Neural cell (in vitro differentiated cells): ENCODE data around the gene BCDIN3D. TPM values are rescaled to one million over a fixed set of nuclear protein-coding genes. Genes with fewer than 3 reads are reported as not detected.
"Not testable (repeated sequence)": the region's sequence is repeated elsewhere in the genome, so short reads cannot be mapped to it uniquely, and the experiment has no call there.

Source experiments
- H2AFZ ChIP-seq: fragments of 200-600, 300-800 bp; sonication (generic), shearing (Covaris generic); 2 replicates; pipeline ENCODE4 v1.6.0; 2014; ENCODE audit warnings: low read depth, mild to moderate bottlenecking, antibody characterized with exemption, low read length, moderate library complexity
- H3F3A ChIP-seq: fragments of 200-600 bp; shearing (Covaris generic); 2 replicates; pipeline ENCODE4 v1.6.1; 2016; ENCODE audit warnings: mild to moderate bottlenecking, moderate library complexity, mixed read lengths, antibody characterized with exemption, low read length; ENCODE audit not compliant: insufficient read depth, poor library complexity, severe bottlenecking
- H3K27ac ChIP-seq: fragments of 200-600, 300-800 bp; sonication (generic), shearing (Covaris generic); 2 replicates; pipeline ENCODE4 v1.5.1; 2014; ENCODE audit warnings: mild to moderate bottlenecking, low read length, moderate library complexity
- H3K27me3 ChIP-seq: fragments of 300-800, 200-600 bp; sonication (generic), shearing (Covaris generic); 2 replicates; pipeline ENCODE4 v1.6.0; 2014; ENCODE audit warnings: mild to moderate bottlenecking, low read depth, low read length, moderate library complexity; ENCODE audit not compliant: insufficient read depth
- H3K36me3 ChIP-seq: fragments of 300-800, 200-600 bp; sonication (generic), shearing (Covaris generic); 2 replicates; pipeline ENCODE4 v1.5.1; 2014; ENCODE audit warnings: mild to moderate bottlenecking, antibody characterized with exemption, low read length, moderate library complexity; ENCODE audit not compliant: insufficient read depth
- H3K4me2 ChIP-seq: fragments of 300-800, 200-600 bp; sonication (generic), shearing (Covaris generic); 2 replicates; pipeline ENCODE4 v1.6.0; 2014; ENCODE audit warnings: mild to moderate bottlenecking, low read length
- H3K4me3 ChIP-seq: fragments of 300-800, 200-600 bp; sonication (generic), shearing (Covaris generic); 2 replicates; pipeline ENCODE4 v1.5.1; 2014; ENCODE audit warnings: mild to moderate bottlenecking, low read length, moderate library complexity
- H3K79me2 ChIP-seq: fragments of 200-600 bp; shearing (Covaris generic); replicated peaks from 2 replicates; pipeline ENCODE4 v1.6.0; 2014; ENCODE audit warnings: mild to moderate bottlenecking, low read length, moderate library complexity; ENCODE audit not compliant: insufficient read depth
- H3K9ac ChIP-seq: fragments of 300-800, 200-600 bp; sonication (generic), shearing (Covaris generic); 2 replicates; pipeline ENCODE4 v1.6.1; 2016; ENCODE audit warnings: mild to moderate bottlenecking, low read length, mixed read lengths
- H3K9me2 ChIP-seq: fragments of 200-600 bp; shearing (Covaris generic); 2 replicates; pipeline ENCODE4 v1.6.1; 2016; ENCODE audit warnings: mild to moderate bottlenecking, low read length, mixed read lengths; ENCODE audit not compliant: insufficient read depth
- H3K9me3 ChIP-seq: fragments of 200-600, 300-800 bp; sonication (generic), shearing (Covaris generic); 2 replicates; pipeline ENCODE4 v1.6.1; 2016; ENCODE audit warnings: mild to moderate bottlenecking, mixed run types, low read length, moderate library complexity, mixed read lengths
- H4K20me1 ChIP-seq: fragments of 200-600 bp; shearing (Covaris generic); 2 replicates; pipeline ENCODE4 v1.6.1; 2016; ENCODE audit warnings: mild to moderate bottlenecking, mixed run types; ENCODE audit not compliant: insufficient read depth
- EP300 ChIP-seq: fragments of 450-650 bp; conservative IDR thresholded peaks from 2 replicates; pipeline ENCODE4 v1.6.1; 2014; ENCODE audit warnings: antibody characterized with exemption, mild to moderate bottlenecking, moderate library complexity; ENCODE audit not compliant: poor library complexity, severe bottlenecking
- EZH2 ChIP-seq: fragments of 200-600, 300-800 bp; shearing (Covaris generic), sonication (generic); IDR thresholded peaks from 2 replicates; pipeline ENCODE4 v1.6.1; 2014; ENCODE audit warnings: antibody characterized with exemption, low read length, borderline replicate concordance, mild to moderate bottlenecking; ENCODE audit not compliant: insufficient read depth, poor library complexity, severe bottlenecking
- MXI1 ChIP-seq: fragments of 450-650 bp; conservative IDR thresholded peaks from 2 replicates; pipeline ENCODE4 v1.6.1; 2014; ENCODE audit warnings: antibody characterized with exemption, mild to moderate bottlenecking; ENCODE audit not compliant: poor library complexity, severe bottlenecking
- POLR2AphosphoS5 ChIP-seq: IDR thresholded peaks from 2 replicates; pipeline ENCODE4 v1.6.1; 2012
- RAD21 ChIP-seq: fragments of 450-650 bp; conservative IDR thresholded peaks from 2 replicates; pipeline ENCODE4 v1.6.1; 2014; ENCODE audit warnings: antibody characterized with exemption, mild to moderate bottlenecking, moderate library complexity
- SMC3 ChIP-seq: fragments of 450-650 bp; conservative IDR thresholded peaks from 2 replicates; pipeline ENCODE4 v1.6.1; 2014; ENCODE audit warnings: antibody characterized with exemption, mild to moderate bottlenecking, moderate library complexity; ENCODE audit not compliant: poor library complexity
- TAF1 ChIP-seq: IDR thresholded peaks from 2 replicates; pipeline ENCODE4 v1.6.1; 2012; ENCODE audit warnings: low read depth
- polyA plus RNA-seq: library from polyadenylated mRNA; depleted of rRNA; stranded (reverse); fragments of >200 nt; gene quantifications from 2 replicates; pipeline ENCODE4 v1.2.3, GENCODE V29; 2014
- TF ChIP-seq, protein P1 (sequence below): IDR thresholded peaks from 2 replicates; pipeline ENCODE4 v1.6.1; 2012; ENCODE audit warnings: borderline replicate concordance
- TF ChIP-seq, protein P2 (sequence below): fragments of 450-650 bp; IDR thresholded peaks from 2 replicates; pipeline ENCODE4 v1.5.1; 2014; ENCODE audit warnings: antibody characterized with exemption, mild to moderate bottlenecking, moderate library complexity; ENCODE audit not compliant: poor library complexity, severe bottlenecking

The BCDIN3D gene
- polyA plus RNA-seq, 1 donor from 2014 or later = 10.0 TPM

DNA sequence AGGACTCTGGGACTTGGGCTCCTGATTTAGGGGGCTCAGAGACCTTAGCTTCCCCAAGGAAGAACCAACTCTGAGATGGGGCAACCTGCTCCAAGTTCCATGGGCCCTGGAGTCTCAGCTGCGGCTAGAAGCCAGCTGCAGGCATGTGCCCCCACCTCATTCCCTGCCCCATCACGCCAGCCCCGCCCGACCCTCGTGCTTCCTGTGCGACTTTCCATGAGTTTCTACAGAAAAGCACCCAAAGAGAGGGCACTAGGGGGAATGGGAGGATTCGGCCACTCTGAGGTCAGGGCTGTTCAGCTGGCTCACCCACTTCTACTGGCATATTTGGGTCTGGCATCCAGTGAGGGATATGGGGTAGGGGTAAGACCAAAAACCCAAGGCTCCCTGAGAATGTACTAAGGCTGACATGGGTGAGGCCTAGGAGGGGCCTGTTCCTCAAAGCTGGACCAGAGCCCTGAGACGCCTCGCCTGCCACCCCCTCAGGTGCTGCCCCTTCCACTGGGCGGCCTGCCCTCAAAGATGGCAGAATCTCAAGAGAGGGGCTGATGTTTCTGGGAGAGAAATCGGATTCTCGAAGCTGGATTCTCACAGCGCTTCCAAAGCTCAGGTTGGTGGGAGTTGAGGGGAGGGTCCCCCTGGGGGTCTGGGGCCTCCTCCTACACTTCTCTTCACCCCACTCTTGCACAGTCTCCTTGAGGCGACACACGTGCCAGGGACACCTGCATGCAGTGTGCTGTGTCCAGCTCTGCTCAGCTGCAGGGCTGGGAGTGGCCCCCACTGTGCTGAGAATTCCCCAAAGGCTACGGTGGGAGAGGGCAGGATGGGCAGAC, 38.7 kb upstream of the BCDIN3D start:
- no peaks in the 10 kb centered on the region for H3K79me2 ChIP-seq
- no peaks in the 10 kb centered on the region for H3K9me2 ChIP-seq
- no peak overlapping the region for H3K9ac ChIP-seq
- no peaks in the 10 kb centered on the region for H3F3A ChIP-seq
- H3K4me2 ChIP-seq = no peak overlapping the region
- H3K27me3 ChIP-seq = no peaks in the 10 kb centered on the region
- no peaks in the 10 kb centered on the region for H3K9me3 ChIP-seq
- TF ChIP-seq EP300 (no peak), EZH2 (no peak)
- H3K36me3 ChIP-seq = no peaks in the 10 kb centered on the region
- no peaks in the 10 kb centered on the region for H4K20me1 ChIP-seq
- H3K4me3 ChIP-seq = no peak overlapping the region
- H2AFZ ChIP-seq = no peak overlapping the region
- no peak overlapping the region for H3K27ac ChIP-seq

DNA sequence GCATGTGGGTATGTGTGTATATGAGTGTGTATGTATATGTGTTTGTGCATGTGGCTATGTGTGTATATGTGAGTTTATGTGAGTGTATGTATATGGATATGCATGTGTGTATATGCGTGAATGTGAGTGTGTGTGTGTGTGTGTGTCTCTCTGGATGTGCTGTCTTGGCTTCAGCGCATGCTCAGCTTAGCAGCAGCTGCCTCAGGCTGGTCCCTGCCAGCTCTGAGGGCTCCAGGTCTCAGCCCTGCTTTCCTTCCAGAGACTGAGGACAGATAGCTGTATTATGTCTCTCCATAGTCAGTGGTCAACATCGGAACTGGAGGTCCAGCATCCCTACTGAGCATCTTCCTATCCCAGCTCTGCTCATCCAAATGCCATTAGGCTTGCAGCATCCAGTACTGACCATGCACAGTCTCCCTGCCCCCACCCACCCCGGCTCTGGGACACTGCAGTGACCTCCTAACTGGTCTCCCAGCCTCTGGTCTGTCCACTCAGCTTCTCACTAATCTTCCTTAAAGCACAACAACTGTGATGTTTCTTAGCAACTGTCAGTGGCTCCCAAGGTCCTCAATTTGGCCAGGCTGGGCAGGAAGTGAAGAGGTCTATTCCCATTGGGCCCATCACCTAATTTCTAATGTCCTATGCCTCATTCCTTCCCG, 38.0 kb upstream of the BCDIN3D start:
- TF ChIP-seq MXI1 = no peak
- no peak for TF ChIP-seq EP300
- TF ChIP-seq EZH2 = no peak
- no peak for TF ChIP-seq POLR2AphosphoS5
- TF ChIP-seq, protein P1, sequence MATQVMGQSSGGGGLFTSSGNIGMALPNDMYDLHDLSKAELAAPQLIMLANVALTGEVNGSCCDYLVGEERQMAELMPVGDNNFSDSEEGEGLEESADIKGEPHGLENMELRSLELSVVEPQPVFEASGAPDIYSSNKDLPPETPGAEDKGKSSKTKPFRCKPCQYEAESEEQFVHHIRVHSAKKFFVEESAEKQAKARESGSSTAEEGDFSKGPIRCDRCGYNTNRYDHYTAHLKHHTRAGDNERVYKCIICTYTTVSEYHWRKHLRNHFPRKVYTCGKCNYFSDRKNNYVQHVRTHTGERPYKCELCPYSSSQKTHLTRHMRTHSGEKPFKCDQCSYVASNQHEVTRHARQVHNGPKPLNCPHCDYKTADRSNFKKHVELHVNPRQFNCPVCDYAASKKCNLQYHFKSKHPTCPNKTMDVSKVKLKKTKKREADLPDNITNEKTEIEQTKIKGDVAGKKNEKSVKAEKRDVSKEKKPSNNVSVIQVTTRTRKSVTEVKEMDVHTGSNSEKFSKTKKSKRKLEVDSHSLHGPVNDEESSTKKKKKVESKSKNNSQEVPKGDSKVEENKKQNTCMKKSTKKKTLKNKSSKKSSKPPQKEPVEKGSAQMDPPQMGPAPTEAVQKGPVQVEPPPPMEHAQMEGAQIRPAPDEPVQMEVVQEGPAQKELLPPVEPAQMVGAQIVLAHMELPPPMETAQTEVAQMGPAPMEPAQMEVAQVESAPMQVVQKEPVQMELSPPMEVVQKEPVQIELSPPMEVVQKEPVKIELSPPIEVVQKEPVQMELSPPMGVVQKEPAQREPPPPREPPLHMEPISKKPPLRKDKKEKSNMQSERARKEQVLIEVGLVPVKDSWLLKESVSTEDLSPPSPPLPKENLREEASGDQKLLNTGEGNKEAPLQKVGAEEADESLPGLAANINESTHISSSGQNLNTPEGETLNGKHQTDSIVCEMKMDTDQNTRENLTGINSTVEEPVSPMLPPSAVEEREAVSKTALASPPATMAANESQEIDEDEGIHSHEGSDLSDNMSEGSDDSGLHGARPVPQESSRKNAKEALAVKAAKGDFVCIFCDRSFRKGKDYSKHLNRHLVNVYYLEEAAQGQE = no peak
- no peak for TF ChIP-seq RAD21
- TF ChIP-seq, protein P2, sequence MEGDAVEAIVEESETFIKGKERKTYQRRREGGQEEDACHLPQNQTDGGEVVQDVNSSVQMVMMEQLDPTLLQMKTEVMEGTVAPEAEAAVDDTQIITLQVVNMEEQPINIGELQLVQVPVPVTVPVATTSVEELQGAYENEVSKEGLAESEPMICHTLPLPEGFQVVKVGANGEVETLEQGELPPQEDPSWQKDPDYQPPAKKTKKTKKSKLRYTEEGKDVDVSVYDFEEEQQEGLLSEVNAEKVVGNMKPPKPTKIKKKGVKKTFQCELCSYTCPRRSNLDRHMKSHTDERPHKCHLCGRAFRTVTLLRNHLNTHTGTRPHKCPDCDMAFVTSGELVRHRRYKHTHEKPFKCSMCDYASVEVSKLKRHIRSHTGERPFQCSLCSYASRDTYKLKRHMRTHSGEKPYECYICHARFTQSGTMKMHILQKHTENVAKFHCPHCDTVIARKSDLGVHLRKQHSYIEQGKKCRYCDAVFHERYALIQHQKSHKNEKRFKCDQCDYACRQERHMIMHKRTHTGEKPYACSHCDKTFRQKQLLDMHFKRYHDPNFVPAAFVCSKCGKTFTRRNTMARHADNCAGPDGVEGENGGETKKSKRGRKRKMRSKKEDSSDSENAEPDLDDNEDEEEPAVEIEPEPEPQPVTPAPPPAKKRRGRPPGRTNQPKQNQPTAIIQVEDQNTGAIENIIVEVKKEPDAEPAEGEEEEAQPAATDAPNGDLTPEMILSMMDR = no peak
- TF ChIP-seq SMC3 = no peak
- TF ChIP-seq TAF1 = no peak
- no peaks in the 10 kb centered on the region for H3K9me2 ChIP-seq
- no peak overlapping the region for H3K9ac ChIP-seq
- no peaks in the 10 kb centered on the region for H4K20me1 ChIP-seq
- H3K27me3 ChIP-seq = no peaks in the 10 kb centered on the region
- H3K36me3 ChIP-seq = no peaks in the 10 kb centered on the region
- H3K4me2 ChIP-seq = no peak overlapping the region
- no peak overlapping the region for H3K4me3 ChIP-seq
- H3F3A ChIP-seq = no peaks in the 10 kb centered on the region
- H3K27ac ChIP-seq = no peak overlapping the region
- no peak overlapping the region for H2AFZ ChIP-seq
- H3K9me3 ChIP-seq = no peaks in the 10 kb centered on the region
- no peaks in the 10 kb centered on the region for H3K79me2 ChIP-seq

DNA sequence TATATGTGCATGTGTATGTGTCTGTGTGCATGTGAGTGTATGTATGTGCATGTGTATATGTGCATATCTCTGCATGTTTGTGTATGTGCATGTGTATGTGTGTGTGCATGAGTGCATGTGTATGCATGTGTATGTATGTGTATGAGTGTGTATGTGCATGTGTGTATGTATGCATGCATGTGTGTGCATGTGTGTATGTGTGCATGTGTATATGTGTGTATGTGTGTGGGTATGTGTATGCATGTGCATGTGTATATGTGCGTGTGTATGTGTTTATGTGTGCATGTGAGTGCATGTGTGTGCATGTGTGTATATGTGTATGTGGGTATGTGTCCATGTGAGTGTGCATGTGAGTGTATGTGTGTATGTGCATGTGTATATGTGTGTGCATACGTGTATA, 36.2 kb upstream of the BCDIN3D start:
- not testable (repeated sequence) for H3K9me2 ChIP-seq, H3K36me3 ChIP-seq, H3K4me2 ChIP-seq, H3K4me3 ChIP-seq, H3K9me3 ChIP-seq, H3K27ac ChIP-seq, H3K9ac ChIP-seq, H3K27me3 ChIP-seq, H3F3A ChIP-seq, H4K20me1 ChIP-seq, H2AFZ ChIP-seq, H3K79me2 ChIP-seq
